Keratinocyte (primary cell): ENCODE measurements around the gene MAX. TPM values are rescaled to one million over a fixed set of nuclear protein-coding genes. Genes with fewer than 3 reads are reported as not detected.
"Not testable (repeated sequence)": the region's sequence is repeated elsewhere in the genome, so short reads cannot be mapped to it uniquely, and the experiment has no call there.

ENCODE experiments used
- DNase-seq: peaks from one replicate; pipeline ENCODE4 v3.0.0-alpha.2; 2011; ENCODE audit warnings: low read depth, missing footprints, low spot score
- FAIRE-seq: peaks from 2 replicates; lab custom pipeline; 2011; peaks lifted over from hg19 to GRCh38; lab: Jason Lieb, UNC
- H2AFZ ChIP-seq: 2 replicates; pipeline ENCODE4 v1.6.0; 2012; ENCODE audit warnings: low read length, control low read depth, inconsistent platforms; ENCODE audit not compliant: control insufficient read depth
- H3K27ac ChIP-seq: 2 replicates; pipeline ENCODE4 v1.5.1; 2011; ENCODE audit warnings: low read length; ENCODE audit not compliant: control insufficient read depth, insufficient read depth
- H3K27me3 ChIP-seq: 3 replicates; pipeline ENCODE4 v1.6.0; 2011; ENCODE audit warnings: low read length; ENCODE audit not compliant: control insufficient read depth, insufficient read depth; ENCODE audit errors: extremely low read depth
- H3K36me3 ChIP-seq, 2 experiments: 2 replicates in 1 of 2; 3 replicates in 1 of 2; pipeline ENCODE4 v1.5.1; 2011; ENCODE audit warnings: low read length in 2 of 2, mild to moderate bottlenecking in 1 of 2; ENCODE audit not compliant: control insufficient read depth in 2 of 2, insufficient read depth in 2 of 2; ENCODE audit errors: extremely low read depth in 1 of 2
- H3K4me1 ChIP-seq: 3 replicates; pipeline ENCODE4 v1.5.1; 2011; ENCODE audit warnings: low read length; ENCODE audit not compliant: control insufficient read depth, insufficient read depth; ENCODE audit errors: extremely low read depth
- H3K4me2 ChIP-seq: 3 replicates; pipeline ENCODE4 v1.6.0; 2011; ENCODE audit warnings: low read depth, low read length; ENCODE audit not compliant: control insufficient read depth, insufficient read depth; ENCODE audit errors: extremely low read depth
- H3K4me3 ChIP-seq, 3 experiments: fragments of 200-600 bp in 1 of 3; sonication (generic) in 1 of 3; 2 replicates in 2 of 3; 3 replicates in 1 of 3; pipeline ENCODE4 v1.5.1; 2011 to 2016; ENCODE audit warnings: low read length in 3 of 3, mild to moderate bottlenecking in 3 of 3, control low read depth in 2 of 3, inconsistent platforms in 1 of 3, low read depth in 1 of 3, mixed read lengths in 1 of 3, mixed run types in 1 of 3, moderate library complexity in 1 of 3; ENCODE audit not compliant: control insufficient read depth in 2 of 3, insufficient read depth in 2 of 3; ENCODE audit errors: extremely low read depth in 1 of 3
- H3K79me2 ChIP-seq: 2 replicates; pipeline ENCODE4 v1.6.0; 2012; ENCODE audit warnings: low read length; ENCODE audit not compliant: control insufficient read depth, insufficient read depth
- H3K9ac ChIP-seq: 3 replicates; pipeline ENCODE4 v1.6.0; 2011; ENCODE audit warnings: low read length; ENCODE audit not compliant: control insufficient read depth, insufficient read depth; ENCODE audit errors: extremely low read depth
- H3K9me1 ChIP-seq: 3 replicates; pipeline ENCODE4 v1.6.0; 2011; ENCODE audit warnings: low read length; ENCODE audit not compliant: control insufficient read depth, insufficient read depth; ENCODE audit errors: extremely low read depth
- H3K9me3 ChIP-seq: 2 replicates; pipeline ENCODE4 v1.5.1; 2012; ENCODE audit warnings: low read depth, low read length; ENCODE audit not compliant: control insufficient read depth
- H4K20me1 ChIP-seq: 3 replicates; pipeline ENCODE4 v1.6.0; 2011; ENCODE audit warnings: low read length; ENCODE audit not compliant: control insufficient read depth, insufficient read depth; ENCODE audit errors: extremely low read depth
- CTCF ChIP-seq, 3 experiments: IDR thresholded peaks in 1 of 3; conservative IDR thresholded peaks in 1 of 3; optimal IDR thresholded peaks in 1 of 3; 2 replicates in 2 of 3; 3 replicates in 1 of 3; pipeline versions ENCODE3 to v1.5.1; 2011; ENCODE audit warnings: low read length in 3 of 3, mild to moderate bottlenecking in 3 of 3, moderate library complexity in 2 of 3, control low read depth in 1 of 3, inconsistent platforms in 1 of 3; ENCODE audit not compliant: insufficient read depth in 2 of 3; ENCODE audit errors: extremely low read depth in 1 of 3
- EZH2 ChIP-seq: IDR thresholded peaks from one replicate; pipeline ENCODE4 v1.6.1; 2012; ENCODE audit warnings: inconsistent platforms, mild to moderate bottlenecking, low read length, moderate library complexity
- dilution Hi-C: fragments of 300-500 bp; cut with MboI; formaldehyde crosslinking; loops from one replicate; pipeline ENCODE4 v1.7.0; 2020; ENCODE audit warnings: low sequenced_read_pairs; ENCODE audit not compliant: extremely low pct_ligation_motif_present
- polyA plus RNA-seq, 5 experiments: library from polyadenylated mRNA; depleted of rRNA in 3 of 5; stranded (reverse) in 3 of 5; stranded (forward) in 1 of 5; unstranded in 1 of 5; fragments of >200 nt; gene quantifications; 1 replicate in 1 of 5; 2 replicates in 3 of 5; 3 replicates in 1 of 5; pipeline versions ENCODE4 v1.2.1 to v1.2.3, GENCODE V29; 2011 to 2012; ENCODE audit warnings: missing spikeins in 2 of 5, low read depth in 1 of 5, low replicate concordance in 1 of 5

Gene MAX
- polyA plus RNA-seq, 1 donor (not counting 4 experiments of a cell fraction or from before 2014, with no cell fraction given): 65.2 TPM

DNA sequence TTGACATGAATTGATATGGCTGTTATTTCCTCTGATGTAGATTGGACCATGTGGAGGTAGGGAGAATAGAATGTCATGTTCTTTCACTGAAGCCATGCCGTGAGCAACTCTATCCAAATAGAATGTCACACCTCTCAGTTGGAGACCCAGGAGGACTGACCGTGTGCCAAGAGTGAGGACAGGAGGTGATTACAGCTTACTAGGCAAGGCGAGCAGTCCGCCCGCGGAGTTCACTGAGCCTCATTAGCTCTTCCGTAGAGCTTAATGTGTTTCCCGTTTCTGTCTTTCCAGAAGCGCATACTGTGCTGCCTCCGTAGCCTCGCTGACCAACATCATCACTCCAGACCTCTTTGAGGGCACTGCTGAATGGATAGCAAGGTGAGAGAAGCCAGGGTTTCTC, 70.0 kb downstream of the MAX start:
- Histone ChIP-seq H3K9ac (no peak overlapping the region), H3K9me3 (no peaks in the 10 kb centered on the region), H4K20me1 (no peaks in the 10 kb centered on the region), H2AFZ (no peak overlapping the region), H3K4me1 (no peaks in the 10 kb centered on the region), H3K4me2 (no peak overlapping the region), H3K27ac (no peak overlapping the region), H3K79me2 (no peaks in the 10 kb centered on the region), H3K4me3 (no peak overlapping the region), H3K27me3 (no peaks in the 10 kb centered on the region), H3K9me1 (no peaks in the 10 kb centered on the region), H3K36me3 (peaks cover 6 to 11% of the 10 kb centered on the region in 2 experiments)
- no peak for DNase-seq
- dilution Hi-C loops: no loop called here
- TF ChIP-seq EZH2 (no peak), CTCF (optimal IDR thresholded peaks at IDR 0.05 in 1 of 3, IDR thresholded peaks at IDR 0.05 in 1 of 3, conservative IDR thresholded peaks at IDR 0.05 in 1 of 3; ENCODE audit: extremely low read depth in 1 of 3, insufficient read depth in 2 of 3, low read length in 3 of 3) (no peak)
- no peak for FAIRE-seq

DNA sequence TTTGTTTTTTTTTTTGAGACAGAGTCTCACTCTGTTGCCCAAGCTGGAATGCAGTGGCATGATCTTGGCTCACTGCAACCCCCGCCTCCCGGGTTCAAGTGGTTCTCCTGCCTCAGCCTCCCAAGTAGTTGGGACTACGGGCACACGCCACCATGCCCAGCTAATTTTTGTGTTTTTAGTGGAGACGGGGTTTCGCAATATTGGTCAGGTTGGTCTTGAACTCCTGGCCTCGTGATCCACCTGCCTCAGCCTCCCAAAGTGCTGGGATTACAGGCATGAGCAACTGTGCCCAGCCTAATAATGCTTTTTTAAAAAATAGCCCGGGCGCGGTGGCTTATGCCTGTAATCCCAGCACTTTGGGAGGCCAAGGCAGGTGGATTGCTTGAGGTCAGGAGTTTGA, 71.0 kb downstream of the MAX start:
- H3K36me3 ChIP-seq: peaks cover 6 to 11% of the 10 kb centered on the region in 2 experiments
- H3K4me1 ChIP-seq, H3K27me3 ChIP-seq, H3K27ac ChIP-seq, H3K79me2 ChIP-seq, H3K4me2 ChIP-seq, H3K4me3 ChIP-seq, H4K20me1 ChIP-seq, H2AFZ ChIP-seq, H3K9me1 ChIP-seq, dilution Hi-C loops, H3K9me3 ChIP-seq, H3K9ac ChIP-seq, DNase-seq, FAIRE-seq: not testable (repeated sequence)

GRCh38 chr14:65028937-65029336, 73.4 kb downstream of the MAX start:
- H4K20me1 ChIP-seq: no peaks in the 10 kb centered on the region
- TF ChIP-seq CTCF (optimal IDR thresholded peaks at IDR 0.05 in 1 of 3, IDR thresholded peaks at IDR 0.05 in 1 of 3, conservative IDR thresholded peaks at IDR 0.05 in 1 of 3; ENCODE audit: extremely low read depth in 1 of 3, insufficient read depth in 2 of 3, low read length in 3 of 3): no peak
- TF ChIP-seq EZH2: no peak
- no peak overlapping the region for H3K4me2 ChIP-seq
- no peak overlapping the region for H3K9ac ChIP-seq
- no peak overlapping the region for H3K4me3 ChIP-seq
- no peak overlapping the region for H3K27ac ChIP-seq
- no peak overlapping the region for H2AFZ ChIP-seq
- dilution Hi-C loops: no loop called here
- H3K36me3 ChIP-seq: peaks cover 6 to 11% of the 10 kb centered on the region in 2 experiments
- no peaks in the 10 kb centered on the region for H3K79me2 ChIP-seq
- H3K4me1 ChIP-seq: peaks cover 21% of the 10 kb centered on the region
- H3K27me3 ChIP-seq: no peaks in the 10 kb centered on the region
- H3K9me3 ChIP-seq: no peaks in the 10 kb centered on the region
- no peak for DNase-seq
- no peaks in the 10 kb centered on the region for H3K9me1 ChIP-seq
- no peak for FAIRE-seq
